Fibroblast of lung (primary cell): Measurements from ENCODE around the gene ZNF646.

ENCODE experiments used
- CTCF ChIP-seq, 2 donors: IDR thresholded peaks in 1 of 2; conservative IDR thresholded peaks in 1 of 2; 1 replicate in 1 of 2; 2 replicates in 1 of 2; pipeline ENCODE4 v1.5.1; 2011 to 2012; ENCODE audit warnings: low read length in 2 of 2, control low read depth in 1 of 2, inconsistent platforms in 1 of 2, low read depth in 1 of 2, mild to moderate bottlenecking in 1 of 2
- EZH2 ChIP-seq: IDR thresholded peaks from 2 replicates; pipeline ENCODE4 v1.5.1; 2012; ENCODE audit warnings: low read length, control low read depth, mild to moderate bottlenecking; ENCODE audit errors: missing control alignments

GRCh38 chr16:31064882-31065461, 9.2 kb upstream of the ZNF646 start:
- TF ChIP-seq CTCF (conservative IDR thresholded peaks at IDR 0.05 in 1 of 2, IDR thresholded peaks at IDR 0.05 in 1 of 2; ENCODE audit: low read depth in 1 of 2, low read length in 2 of 2) (no peak), EZH2 (no peak)
